GM21717 (cell line): ENCODE measurements around the gene ZBTB12.
"Not testable (repeated sequence)": the region's sequence is repeated elsewhere in the genome, so short reads cannot be mapped to it uniquely, and the experiment has no call there.

Experiments used
- ATAC-seq: cut with Tn5 transposase; IDR thresholded peaks from one replicate; pipeline ENCODE4 v1.9.1; 2021; ENCODE audit warnings: mild to moderate bottlenecking, moderate library complexity; ENCODE audit not compliant: unreplicated experiment

The ZBTB12 gene

DNA sequence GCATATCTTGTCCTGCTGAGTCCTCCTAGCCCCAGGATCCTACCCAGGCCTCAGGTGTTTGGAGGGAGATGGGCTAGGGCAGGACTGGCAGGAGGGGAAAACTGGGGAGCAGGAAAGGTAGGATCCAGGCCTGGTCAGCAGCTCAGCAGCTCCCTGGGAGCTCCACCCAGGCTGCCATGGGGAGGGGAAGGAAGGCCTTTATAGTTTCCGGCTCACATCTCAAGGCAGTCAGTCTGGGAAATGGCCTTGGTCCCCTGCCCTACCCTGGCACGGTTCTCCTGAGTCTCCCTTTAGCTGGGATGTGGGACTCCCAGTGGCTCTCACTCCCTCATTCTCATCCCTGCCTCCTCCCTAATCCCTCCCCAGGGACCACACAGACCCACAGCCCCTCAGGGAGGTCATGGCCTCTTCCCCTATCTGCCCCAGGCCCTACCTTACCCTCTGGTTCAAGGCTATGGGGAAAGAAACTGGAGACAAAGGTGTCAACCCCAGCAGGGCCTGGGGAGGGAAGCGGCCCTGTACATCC lies 24.7 kb downstream of the ZBTB12 start:
- no peak for ATAC-seq

DNA sequence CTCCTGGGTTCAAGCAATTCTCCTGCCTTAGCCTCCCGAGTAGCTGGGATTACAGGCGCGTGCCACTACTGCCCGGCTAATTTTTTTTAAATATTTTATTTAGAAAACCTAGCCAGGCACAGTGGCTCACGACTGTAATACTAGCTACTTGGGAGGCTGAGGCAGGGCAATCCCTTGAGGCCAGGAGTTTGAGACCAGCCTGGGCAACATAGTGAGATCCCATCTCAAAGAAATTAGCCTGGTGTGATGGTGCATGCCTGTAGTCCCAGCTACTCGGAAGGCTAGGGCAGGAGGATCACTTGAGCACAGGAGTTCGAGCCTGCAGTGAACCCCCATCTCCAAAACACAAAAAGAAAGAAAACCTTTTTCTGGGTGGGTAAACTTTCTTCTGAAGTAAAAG lies 25.5 kb downstream of the ZBTB12 start:
- no peak for ATAC-seq

DNA sequence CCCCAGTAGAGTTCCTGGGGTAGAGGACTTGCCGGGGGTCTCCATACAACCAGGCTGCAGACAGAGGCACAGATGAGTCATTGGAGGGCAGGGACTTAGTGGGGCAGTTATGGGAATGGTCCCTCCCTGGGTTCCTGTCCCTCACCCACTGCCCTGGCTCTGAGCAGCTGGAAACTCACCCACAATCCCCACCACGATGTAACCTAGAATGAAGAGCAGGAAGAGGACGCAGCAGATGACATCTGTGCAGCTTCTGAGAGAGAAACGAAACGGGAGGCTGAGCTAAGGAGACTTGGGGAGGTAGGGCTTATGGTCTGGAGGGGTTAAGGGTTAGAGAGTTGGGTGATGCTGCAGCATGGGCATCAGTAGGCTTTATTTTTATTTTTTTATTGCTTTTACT lies 26.0 kb downstream of the ZBTB12 start:
- no peak for ATAC-seq

DNA sequence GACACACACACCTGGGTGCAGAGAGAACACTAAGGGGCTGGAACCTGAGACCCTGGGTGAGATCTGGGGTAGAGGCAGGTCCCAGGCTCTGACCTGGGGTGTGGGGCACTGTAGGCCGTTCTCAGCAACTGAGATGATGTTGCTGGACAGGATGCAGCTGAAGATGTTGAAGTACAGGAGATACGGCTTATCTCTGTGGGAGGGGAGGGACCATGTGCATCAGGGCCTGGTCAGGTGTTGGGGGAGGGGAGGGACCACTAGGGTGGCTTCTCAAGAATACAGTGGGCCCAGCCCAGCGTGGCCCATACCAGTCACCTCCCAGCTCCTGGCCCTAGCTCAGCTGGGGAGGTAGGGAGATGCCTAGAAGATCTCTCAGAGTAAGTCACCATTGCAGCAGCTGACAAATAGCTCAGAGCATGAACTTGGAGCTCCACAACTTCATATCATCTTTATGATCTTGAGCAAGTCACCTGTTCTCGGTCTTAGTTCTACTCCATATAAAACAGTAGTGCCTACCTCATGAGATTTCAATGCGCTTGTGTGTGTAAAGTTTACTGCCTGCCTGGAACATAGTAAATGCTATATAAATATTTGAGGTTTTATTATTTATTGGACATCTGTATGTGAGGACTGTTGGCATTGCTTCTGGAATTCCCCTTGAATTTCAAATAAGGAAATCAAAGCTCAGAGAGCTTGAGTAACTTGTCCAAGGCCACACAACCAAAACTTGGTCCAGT lies 26.9 kb downstream of the ZBTB12 start:
- ATAC-seq, result no peak

DNA sequence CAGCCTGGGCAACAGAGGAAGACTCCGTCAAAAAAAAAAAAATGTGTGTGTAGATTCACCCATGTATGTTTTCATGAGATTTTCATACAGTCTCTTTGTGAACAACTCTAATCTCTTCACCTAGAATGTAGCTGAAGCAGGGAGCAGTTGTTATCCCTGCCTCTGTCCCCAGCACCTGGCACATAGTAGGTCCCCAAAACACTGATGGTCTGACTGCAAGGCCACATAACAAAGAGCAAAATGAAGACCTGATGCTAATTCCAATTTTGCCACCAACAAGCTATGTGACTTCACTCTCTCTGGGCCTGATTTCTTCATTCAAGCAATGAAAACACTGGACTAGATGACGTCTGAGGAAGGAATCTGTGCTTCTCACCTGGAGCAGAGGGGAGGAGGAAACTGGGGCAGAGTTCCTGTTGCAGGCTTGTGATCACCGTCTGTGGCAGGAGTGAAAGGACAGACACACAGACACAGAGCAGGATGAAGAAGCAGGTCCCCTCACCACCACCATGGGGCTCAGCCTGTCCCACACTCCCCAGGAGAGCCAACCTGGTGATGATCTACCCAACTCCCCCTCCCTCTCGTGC lies 27.7 kb downstream of the ZBTB12 start:
- ATAC-seq, result no peak

DNA sequence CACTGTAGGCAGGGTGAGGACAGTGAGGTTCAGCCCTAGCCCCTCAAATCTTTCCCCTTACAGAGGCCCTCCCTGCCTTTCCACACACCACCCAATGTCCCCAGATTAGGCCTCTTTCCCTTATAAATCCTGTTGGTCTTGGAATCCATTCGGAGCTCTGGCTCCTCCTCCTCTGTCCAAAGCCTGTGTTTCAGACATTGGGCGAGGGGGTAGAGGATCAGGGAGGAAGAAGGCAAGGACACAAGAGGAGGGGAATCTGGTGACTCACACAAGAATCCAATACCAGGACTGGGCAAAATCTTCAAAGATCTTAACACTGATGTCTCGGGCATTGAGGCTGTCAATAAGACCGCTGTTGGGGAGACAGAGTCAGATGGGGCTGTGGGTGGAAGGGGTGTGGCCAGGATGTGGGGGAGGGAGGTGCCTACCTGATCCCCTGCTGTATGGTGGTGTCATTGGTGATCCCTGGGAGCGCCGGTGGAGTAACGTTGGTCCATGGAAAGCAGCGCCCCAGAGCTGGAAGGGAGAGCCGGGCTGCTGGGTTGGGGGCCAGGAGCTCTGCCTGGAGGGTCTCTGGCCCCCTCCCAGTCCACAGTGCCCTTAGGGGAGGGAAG lies 30.7 kb downstream of the ZBTB12 start:
- ATAC-seq, result no peak

DNA sequence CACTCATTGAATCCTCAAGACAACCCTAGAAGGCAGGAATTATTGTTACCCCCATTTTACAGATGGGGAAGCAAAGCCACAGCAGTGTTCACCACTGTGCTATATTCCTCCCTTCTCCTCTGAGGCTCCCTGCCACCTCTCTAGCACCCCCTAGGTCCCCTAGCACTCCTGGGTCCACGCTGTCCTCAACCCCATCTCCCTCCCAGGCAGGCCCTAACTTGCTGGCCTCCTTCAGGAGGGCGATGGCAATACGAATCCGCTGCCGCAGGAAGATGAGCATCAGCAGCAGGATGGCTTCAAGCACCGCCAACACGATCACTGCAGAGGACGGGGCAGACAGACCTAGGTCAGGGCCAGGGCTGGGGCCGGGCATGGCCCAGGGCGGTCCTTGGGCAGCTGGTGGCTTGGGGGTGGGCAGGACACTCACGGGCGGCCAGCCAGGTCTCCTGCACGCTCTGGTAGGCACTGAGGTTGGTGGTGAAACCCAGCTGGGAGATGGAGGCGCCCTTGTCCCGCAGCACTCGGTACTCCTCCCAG lies 31.4 kb downstream of the ZBTB12 start:
- no peak for ATAC-seq

DNA sequence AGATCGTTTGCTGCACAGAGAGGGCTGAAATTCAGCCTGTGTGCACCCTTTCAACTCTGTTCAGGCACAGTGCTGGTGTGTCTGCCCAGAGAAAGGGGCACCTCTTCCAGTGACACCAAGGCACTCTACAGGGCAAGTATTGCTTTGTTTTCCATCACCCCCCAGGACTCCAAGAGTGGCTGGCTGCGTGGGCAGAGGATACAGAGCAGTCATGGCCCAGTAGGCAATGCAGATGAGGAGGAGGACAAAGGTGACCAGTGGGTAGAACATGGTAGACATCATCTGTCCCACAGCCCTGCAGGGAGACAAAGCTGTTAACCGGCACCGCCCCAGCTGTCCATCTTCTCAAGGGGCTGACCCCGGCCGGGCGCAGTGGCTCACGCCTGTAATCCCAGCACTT lies 32.5 kb downstream of the ZBTB12 start:
- ATAC-seq, result no peak

DNA sequence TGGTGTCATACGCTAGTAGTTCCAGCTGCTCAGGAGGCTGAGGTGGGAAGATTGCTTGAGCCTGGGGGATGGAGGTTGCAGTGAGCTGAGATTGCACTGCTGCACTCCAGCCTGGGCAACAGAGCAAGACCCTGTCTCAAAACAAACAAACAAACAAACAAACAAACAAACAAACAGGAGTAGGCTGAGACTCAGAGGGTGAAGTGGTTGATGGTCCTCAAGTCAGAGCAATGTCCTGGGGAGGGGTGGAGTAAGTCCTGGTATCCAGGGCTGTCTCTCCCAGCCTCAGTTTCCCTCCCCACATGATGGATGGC lies 33.3 kb downstream of the ZBTB12 start:
- not testable (repeated sequence) for ATAC-seq

DNA sequence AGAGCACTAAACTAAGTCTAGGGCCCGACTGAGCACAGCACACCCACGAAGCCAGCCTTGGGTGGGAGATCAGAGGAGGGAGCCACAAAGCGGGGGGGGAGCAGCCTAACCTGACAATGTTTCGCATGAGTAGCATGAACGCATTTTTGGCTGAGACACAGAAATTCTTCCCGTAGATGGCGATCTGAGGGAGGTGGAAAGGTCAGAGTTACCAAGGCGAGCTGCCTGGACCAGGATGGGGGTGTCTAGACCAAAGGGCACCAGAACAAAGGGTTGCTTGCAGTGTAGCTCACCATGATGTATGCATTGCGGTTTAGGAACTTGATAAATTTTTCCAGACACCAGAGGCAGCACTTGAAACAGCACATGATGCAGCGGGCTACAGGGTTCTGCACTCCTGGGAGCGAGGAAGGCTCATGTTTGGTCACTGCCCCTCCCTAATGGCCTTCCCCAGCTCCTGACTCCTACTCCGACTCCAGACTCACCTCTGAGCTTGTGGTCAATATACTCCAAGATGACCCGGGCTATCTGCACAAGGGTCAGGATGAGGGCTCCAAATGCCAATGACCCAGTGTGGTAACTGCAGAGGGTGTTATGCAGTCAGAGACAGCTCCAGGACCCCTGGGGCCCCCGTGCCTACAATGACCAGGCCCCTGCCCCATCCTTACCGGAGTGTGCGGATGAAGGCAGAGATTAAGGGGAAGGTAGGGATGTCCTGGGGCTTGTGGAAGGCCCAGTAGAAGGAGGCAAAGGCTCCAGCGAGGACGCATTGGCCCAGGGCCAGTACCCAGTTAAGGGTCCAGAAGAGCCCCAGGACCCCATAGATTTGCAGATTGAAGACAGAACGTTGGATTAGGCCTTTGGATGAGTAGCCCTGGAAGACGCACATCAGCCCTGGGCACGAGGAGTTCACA lies 36.4 kb downstream of the ZBTB12 start:
- no peak for ATAC-seq

DNA sequence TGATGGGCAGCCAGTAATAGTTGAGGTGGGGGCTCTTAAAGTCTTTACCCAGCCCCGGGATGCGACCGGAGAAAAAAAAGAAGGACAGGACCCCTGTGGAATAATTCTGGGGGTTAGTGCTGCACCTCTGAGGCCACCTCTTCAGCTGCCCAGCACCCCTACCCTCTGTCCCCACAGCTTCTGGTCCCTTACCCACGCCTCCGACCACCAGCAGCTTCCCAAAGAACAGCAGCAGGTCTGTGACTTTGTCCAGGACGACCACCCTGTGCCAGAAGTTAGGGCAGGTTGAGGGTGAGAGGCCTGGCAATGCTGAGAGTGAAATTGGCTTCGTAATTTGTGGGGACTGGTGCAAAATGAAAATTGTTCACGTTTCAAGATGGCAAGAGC lies 37.1 kb downstream of the ZBTB12 start:
- no peak for ATAC-seq

DNA sequence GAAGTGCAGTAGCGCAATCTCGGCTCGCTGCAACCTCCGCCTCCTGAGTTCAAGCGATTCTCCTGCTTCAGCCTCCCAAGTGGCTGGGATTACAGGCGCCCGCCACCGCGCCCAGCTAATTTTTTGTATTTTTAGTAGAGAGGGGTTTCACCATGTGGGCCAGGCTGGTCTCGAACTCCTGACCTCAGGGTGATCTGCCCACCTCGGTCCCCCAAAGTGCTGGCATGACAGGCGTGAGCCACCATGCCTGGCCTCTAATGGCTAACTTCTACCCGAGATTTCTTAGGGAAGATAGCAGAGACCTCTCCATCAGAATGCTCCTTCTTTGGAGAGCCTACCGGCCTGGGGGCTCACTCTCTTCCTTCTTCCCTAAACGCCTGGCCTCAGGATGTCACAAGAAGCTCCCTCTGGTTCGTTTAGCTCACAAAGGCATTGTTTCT lies 37.7 kb downstream of the ZBTB12 start:
- not testable (repeated sequence) for ATAC-seq

DNA sequence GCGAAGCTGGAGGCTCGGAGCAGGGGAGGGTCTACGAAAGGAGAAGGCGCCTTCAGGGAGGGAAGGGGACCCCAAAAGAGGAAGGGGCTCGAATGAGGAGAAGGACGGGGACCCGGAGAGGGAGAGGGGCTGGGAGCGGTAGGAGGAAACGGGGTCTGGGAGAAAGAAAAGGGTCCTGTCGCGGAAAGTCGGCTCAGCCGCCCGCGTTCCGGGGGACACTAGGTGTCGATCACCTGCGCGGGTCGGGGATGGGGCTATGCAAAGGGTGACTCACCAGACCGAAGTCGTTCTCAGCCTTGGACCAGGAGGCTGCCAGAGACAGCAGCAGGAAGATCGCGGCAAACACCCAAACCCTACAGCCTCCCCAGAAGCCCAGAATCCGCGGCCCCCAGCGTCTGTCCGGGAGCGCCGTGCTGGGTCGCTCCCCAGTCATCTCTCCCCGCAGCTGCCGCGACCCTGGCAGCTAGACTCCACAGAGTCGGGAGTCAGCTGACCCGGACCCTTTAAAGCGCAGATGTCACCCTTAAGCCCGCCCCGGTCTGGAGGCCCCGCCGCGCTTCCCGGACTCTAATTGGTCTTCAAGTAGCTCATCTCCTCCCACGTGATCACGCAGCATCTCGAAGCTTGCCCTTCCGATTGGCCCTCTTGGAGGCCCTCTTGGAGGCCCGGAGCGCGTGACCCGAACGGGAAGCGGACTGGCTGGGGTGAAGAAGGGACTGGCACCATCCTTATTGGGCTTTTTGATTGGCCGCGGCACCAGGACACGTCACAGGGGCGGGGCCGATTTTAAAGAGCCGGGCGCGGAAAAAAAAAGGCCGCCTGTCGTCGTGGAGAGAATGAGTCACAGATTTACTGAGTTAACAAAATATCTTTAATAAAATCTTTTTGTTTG lies 39.3 kb downstream of the ZBTB12 start, which contains the start of gene NEU1:
TSS of gene NEU1 (minus strand) at position 478 of the 892 bp plus-strand sequence. CDS start at position 433, 45 bp downstream.
- peak; percentile 88 for ATAC-seq

DNA sequence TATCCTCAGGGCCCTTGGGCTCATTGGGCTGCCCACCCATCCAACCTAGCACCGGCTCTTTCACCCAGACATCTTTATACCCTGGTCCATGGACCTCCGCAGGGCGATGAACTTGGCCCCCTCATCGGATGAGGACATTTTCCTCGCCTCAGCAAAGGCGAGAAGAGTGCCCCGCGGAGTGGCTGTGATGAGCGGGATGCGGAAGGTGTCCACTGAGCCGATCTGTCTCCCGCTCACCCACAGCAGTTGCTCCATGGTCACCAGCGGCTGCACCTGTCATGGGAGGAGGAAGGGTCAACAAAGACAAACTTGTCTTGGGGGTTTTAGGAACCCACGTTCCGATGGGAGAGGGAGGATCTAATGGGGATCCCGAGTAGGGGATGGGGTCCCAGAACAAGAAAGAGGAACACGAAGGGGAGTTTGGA lies 40.0 kb downstream of the ZBTB12 start:
- ATAC-seq, result no peak

DNA sequence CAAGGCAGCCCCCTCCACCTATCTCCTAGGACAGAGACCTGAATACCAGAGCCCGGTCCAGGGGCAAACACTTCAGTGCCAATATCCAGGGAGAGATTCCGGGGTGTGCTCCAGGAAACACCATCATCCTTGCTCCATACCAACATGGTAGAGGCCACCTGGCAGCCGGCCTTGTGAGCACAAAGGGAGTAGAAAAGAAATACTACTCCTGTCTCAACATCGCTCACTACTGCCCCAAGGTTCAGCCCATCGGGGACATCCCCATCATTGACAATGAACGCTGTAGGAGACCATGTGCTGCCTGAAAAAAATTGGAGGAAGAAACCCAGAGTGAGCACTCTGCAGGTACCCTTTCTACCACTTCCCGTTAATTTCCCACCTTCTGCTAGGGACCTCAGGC lies 40.7 kb downstream of the ZBTB12 start:
- no peak for ATAC-seq

DNA sequence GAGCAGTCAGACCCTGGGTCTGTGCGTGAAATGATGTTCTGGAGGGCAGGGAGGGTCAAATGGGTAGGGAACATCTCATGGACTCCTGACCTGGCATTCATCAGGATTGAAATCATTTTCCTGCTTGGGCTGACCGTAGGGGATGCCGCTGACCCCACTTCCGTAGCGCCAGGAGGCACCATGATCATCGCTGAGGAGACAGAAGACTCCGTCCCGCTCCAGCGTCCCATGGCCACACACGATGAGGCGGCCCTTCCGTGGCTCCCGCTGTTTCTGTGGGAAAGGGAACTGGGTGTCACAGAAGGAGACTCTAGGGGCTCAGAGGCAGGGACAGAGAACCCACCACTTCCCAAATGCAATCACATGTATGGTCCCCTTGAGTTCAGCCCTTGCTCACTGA lies 41.5 kb downstream of the ZBTB12 start:
- no peak for ATAC-seq

DNA sequence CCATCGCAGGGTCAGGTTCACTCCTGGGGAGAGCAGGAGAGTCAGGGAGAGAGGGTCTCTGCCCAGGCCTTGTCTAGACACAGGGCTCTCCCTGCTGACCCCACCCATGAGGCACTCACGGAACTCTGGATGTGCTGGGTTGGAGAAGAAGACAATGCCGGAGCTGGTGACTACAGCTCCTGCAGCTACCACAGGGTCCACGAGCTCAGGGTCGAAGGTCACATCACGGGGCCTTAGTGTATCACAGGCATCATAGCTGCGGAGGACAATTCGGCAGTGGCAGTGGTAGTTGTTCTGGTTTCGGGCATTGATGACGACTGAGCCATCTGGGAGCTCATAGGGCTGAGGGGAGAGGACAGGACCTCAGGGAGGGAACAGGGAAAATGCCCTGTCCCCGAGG lies 42.0 kb downstream of the ZBTB12 start:
- ATAC-seq, result no peak

DNA sequence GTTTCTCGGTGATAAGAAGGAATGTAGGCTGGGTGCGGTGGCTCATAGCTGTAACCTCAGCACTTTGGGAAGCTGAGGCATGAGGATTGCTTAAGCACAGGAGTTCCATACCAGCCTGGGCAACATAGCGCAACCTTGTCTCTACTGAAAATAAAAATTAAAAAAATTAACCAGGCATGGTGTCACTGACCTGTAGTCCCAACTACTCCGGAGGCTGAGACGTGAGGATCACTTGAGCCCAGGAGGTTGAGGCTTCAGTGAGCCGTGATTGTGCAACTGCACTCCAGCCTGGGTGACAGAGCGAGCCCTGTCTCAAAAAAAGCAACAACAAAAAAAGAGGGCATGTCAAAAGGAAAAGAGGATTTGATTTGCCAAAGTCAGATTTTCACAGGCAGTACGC lies 43.2 kb downstream of the ZBTB12 start:
- no peak for ATAC-seq

DNA sequence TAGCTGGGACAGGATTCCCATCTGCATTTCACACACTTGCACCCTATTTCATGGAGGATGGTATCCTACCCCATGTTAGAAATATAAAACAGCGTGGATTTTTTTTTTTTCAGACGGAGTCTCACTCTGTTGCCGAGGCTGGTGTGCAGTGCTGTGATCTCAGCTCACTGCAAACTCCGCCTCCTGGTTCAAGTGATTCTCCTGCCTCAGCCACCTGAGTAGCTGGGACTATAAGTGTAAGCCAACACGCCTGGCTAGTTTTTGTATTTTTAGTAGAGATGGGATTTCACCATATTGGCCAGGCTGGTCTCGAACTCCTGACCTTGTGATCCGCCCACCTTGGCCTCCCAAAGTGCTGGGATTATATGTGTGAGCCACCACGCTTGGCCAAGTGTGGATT lies 44.1 kb downstream of the ZBTB12 start:
- not testable (repeated sequence) for ATAC-seq
